NCI-H748 (cell line): Measurements from ENCODE around the gene CER1.
A peak's percentile ranks its signal among the peaks of the same experiment; 100 is the strongest.
"Not testable (repeated sequence)": the region's sequence is repeated elsewhere in the genome, so short reads cannot be mapped to it uniquely, and the experiment has no call there.

Source experiments
- DNase-seq: peaks from one replicate; lab custom pipeline; 2025; ENCODE audit not compliant: unreplicated experiment; lab: John Stamatoyannopoulos, UW

CER1 gene

DNA sequence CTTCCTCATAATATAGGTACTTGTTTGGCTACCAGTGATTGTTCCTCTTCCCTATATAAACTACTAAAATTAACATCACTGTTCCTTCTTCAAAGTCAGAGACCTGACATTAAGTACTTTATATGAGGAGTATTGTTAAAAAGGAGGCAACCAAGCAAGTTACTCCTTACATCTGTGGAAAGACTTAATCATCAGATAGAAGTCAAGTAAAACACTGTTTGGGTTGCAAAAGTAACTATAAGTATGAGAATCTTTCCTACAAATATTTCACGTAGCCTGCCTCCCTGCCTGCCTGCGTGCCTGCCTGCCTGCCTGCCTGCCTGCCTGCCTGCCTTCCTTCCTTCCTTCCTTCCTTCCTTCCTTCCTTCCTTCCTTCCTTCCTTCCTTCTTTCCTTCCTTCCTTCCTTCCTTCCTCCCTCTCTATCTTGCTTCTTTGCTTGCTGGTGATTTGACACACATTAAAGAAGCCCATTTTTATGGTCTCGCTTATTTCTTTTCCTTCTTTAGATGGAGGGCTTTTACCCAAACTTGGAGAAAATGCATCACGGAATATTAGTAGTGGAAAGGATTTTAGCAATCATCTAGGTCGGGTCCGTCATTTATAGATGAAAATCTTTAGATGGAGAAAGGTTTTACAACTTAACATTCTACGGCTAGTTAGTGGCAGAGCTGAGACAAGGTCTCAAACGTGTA, 3.2 kb downstream of the CER1 start:
- no peak for DNase-seq

DNA sequence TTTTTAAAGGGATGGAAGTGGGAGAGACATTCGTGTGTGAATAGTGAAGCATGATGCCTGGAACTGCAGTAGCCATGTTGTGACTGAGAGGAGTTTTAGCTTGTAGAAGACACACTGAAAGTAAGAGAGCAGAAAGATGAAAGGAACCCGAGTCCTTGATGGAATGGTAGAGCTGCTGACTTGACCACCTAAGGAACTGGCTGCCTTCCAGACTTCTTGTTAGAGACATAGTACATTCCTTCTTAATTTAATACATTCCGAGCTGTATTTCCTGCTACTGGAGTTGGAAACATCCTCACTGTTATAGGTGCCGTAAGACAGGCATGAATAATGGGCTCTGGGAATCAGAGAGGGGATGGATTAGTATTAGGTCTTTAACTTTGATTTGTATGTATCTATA, 7.4 kb downstream of the CER1 start:
- no peak for DNase-seq

- DNase-seq, result no peak
Observed at GRCh38 chr9:14713187-14713767, 9.3 kb downstream of the CER1 start.

- no peak for DNase-seq
Observed at GRCh38 chr9:14710804-14711203, 11.7 kb downstream of the CER1 start.

GRCh38 chr9:14706530-14707140, 15.9 kb downstream of the CER1 start:
- no peak for DNase-seq

DNA sequence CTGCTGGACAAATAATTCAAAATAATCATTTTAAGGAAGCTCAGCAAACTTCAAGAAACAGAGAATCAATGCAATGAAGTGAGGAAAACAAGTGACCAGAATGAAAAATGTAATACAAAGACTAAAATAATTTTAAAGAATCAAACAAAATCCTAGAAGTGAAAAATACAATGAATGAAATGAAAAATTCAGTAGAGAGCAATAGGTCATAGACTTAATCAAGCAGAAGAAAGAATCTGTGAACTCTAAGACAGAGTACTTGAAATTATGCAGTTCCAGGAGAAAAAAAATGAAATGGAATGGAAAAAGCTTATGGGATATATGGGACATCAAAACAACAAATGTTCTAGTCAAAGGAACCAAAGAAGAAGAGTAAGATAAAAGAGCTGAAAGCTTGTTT, 17.5 kb downstream of the CER1 start:
- DNase-seq, result no peak

DNA sequence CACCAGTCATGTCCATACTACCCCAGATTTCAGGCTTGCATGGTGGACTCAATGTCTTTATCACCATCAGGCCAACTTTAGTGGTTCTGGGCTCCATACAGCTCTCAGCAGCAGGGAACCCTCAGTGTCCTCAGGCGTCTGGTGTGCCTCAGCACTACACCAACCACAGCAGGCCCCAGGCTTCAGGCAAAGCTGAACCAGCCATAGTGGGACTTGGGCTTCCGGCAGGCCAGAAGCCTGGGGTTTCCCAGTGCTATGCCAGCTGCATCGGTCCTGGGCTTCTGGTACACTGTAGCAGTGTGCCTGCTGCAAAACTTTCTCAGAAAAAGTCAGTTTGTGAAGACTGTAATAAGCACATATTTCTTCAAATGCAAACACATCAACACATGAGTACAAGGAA, 18.3 kb downstream of the CER1 start:
- no peak for DNase-seq

DNA sequence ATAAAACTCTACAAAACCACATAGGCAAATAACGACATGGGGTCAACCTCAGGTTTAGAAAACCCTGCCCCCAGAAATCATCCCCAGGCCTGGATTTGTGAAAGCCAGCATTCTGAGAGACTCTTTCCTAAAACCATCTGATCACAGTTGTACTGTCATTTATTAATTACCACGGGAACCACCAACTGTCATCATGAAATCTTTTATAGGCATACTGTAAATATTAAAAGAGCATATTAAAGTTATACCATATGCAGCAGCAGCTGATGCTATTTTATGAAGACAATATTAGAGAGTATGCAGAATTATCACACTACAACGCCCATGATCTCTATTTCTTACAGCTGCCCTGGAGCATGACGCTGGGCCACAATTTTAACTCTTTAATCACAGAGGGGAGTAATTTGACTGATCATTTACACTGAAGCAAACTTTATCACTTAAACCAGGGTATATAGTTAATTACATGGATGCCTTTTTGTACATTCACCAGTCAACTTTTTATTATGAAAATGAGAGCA, 20.3 kb downstream of the CER1 start:
- DNase-seq, result no peak

DNA sequence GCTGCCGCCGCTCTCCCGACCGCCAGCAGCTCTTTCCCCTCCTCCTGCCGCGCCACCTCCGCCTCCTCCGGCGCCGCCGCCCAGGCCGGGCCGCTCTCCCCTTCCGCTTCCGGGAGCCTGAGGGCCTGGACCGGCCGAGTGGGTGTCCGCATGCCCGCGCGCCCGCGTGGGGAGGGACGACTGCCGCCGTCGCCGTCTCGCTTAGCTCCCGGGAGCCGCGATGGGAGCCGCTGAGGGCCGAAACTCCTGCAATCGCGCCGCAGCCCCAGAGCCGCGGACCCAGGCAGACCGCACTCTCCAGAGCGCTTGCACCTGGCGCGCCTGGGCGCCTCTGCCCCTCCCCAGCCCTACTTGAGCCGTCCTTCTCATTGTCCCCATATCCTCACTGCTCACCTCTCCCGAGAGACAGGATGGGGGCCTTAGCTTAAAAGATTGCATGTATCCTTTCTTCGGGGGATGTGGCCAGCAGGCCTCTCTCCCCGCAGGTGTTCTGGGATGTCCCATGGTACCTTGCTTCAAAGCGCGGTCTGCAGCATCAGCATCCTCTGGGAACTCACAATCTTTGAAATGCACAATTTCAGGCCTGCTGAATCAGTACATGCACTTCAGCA, 29.2 kb downstream of the CER1 start, which contains the start of gene ZDHHC21:
ZDHHC21 (minus strand) TSS at position 182 of the 611 bp plus-strand sequence. CDS start 19,092 bp downstream, outside the sequence.
- DNase-seq, result peak; percentile 86

DNA sequence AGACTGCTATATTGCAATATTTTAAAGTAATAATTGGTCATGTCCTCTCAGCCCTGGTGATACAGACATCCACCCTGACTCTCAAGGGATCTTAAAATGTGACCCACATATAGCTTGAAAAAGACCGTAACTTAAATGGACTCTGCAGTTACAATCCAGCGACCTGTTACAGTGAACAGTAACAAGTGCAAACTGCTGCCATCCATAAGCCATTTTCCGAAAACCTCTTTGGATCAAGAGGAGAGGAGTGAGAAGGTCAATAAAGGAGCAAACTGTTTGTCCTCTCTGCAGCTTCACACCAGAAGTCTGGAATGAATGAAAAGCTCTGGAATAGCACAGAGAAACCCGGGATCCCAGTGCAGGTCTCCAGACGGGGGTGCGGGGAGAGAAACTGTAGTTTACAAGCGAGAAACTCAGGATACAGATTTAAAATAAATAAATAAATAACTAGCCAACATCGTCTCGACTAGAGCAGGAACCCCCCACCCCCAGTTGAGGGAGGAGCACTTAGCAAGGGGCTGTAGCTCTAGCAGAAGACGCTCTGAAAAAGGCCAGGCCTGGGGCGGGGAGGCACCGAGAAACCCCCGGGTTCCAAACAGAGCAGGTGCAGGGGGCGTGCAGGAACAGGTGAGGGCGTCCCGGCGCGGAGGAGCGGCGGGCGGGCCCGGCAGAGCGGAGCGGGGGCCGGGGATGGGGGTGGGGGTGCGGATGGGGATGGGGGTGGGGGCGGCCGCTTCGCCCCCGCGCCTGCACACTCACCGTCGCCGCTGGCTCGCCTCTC, 29.9 kb downstream of the CER1 start:
- peak; percentile 78 for DNase-seq

DNA sequence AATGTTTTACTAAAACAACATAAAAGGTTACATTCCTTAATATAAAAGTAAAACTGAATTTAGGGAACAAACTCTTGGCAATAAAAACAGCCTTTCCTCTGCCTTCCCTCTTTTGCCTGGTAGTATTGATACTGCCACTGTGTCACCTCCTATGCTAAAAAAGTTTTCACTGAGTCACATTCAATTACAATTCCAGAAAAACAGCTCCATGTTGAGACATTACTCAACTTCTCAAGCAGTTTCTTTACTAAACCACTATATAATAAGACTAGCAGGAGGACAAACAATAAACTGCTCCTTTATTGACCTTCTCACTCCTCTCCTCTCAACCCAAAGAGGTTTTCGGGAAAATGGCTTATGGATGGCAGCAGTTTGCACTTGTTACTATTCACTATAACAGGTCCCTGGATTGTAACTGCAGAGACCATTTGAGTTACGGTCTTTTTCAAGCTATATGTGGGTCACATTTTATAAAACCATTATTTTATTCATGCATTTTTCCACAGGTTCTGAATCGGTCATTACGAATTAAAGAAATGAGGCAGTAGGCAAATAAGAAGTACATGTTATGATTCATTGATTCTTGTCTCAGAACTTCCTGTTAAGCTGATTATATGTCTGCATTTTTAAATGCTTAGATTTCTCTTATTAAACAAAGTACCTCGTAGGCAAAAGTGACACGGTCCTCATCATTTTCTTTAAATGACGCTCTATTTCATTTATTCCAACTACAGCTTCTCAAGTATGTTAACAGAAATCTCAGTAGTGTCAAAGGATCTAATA, 31.4 kb downstream of the CER1 start:
- DNase-seq, result no peak

- DNase-seq, result no peak
Observed at GRCh38 chr9:14687042-14687719, 35.4 kb downstream of the CER1 start.

GRCh38 chr9:14686168-14686567, 36.4 kb downstream of the CER1 start:
- DNase-seq, result no peak

GRCh38 chr9:14682616-14683015, 39.9 kb downstream of the CER1 start:
- DNase-seq, result not testable (repeated sequence)

- DNase-seq, result no peak
Observed at GRCh38 chr9:14678776-14679175, 43.8 kb downstream of the CER1 start.

GRCh38 chr9:14677872-14678271, 44.7 kb downstream of the CER1 start:
- DNase-seq, result no peak

DNA sequence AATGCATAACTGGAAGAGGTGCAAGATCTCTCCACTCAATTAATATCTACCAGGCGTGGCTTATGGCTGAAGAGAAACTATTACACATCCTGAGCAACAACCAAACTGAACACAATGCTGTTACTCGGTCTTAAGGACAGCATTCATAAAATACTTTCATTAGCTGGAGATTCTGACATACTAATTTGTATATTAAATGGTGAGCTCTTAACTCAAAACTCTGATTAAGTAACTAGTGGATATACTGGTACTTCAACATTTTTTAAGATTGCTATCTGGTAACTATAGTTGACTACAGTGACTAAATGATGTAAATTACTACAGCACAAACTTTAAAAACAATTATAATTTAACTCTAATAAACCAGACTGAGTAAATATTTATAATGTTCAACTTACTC, 45.1 kb downstream of the CER1 start:
- DNase-seq, result no peak

DNA sequence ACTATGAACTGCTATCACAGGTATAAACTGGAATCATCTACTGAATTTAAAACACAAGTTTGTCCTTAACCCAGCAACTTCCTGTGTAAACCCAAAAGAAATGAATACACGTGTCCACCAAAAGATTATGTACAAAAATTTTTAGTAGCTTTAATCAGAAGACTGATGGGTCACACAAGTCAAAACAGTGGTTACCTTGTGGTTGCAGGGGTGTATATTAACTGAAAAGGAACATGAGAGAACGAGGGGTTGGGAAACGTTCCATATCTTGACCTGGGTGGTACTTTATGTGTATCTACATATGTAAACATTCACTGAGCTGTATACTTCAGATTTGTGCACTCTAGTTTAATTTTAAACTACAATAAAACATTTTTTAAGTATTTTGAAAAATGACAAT, 47.9 kb downstream of the CER1 start:
- no peak for DNase-seq

GRCh38 chr9:14671377-14671776, 51.2 kb downstream of the CER1 start:
- DNase-seq, result no peak

DNA sequence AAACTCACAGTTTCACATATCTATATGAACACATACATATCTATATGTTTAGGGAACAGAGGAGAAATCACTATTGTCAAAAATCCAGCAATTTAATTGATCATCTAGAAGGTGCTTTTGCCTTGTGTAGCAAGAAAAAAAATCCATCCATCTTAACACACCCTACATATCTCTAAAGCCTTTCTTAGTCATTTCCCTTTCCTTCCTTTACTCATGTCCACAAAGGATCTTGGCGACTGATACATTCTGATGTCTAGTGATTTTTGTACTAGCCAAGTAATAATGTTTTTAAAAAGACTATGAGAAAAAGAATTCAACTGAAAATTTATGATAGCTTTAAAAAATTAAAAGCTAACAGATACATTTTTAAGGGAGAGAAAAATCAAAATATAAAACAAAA, 51.8 kb downstream of the CER1 start:
- no peak for DNase-seq
